Stimulated activated CD4-positive, alpha-beta T cell treated with anti-CD3 and anti-CD28 coated beads, Interleukin-2, amount 100 ng/mL, for 24 hours (primary cell): ENCODE measurements around the gene HPSE2.
"Not testable (repeated sequence)": the region's sequence is repeated elsewhere in the genome, so short reads cannot be mapped to it uniquely, and the experiment has no call there.

Experiments
- DNase-seq, 2 donors: peaks; one replicate each; pipeline ENCODE4 v3.0.0-alpha.2; 2020

The HPSE2 gene

DNA sequence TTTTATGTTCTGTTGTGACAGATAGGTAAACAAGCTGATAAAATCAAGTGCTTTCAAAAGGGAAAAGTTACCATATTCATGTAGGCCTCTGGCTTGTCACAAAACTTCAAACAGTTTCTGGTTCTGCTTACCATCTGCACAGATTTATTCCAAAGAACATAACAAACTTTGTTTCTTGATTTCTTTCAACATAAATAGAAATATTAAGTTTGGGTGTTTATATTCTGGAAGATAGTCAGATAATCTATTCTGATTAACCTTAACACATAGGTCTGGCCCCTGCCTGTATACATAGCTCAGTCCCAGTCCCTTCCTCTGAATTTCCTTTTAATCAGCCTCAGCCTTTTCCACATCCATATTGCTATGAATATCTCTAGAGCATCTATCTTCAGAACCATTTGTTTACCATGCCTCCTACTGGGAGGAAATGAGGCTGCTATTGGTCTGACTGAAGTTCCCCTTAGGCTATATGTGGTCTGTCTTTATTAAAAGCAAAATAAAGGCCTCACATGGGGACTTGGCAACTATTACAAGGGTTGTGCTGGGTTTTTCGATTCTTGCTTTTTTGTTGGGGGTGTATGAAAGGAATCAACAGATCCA lies 319.0 kb downstream of the HPSE2 start:
- no peak for DNase-seq

DNA sequence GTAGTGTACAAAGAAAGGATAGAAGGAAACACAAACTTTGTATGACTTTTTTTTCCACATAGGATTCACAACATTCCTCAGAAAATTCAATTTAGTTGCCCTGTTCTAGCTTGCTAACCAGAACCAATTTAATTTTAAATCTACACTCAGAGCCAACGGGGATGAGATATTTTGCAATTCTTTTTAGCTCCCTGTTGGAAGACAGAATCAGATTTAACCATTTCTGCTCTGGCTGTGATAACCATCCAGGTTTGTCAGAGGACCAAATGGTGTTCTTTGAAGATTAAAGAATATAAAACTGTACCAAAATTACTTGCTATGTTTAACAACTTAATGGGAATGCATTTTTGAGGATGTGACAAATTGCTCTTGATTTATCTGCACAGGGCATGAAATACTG lies 319.7 kb downstream of the HPSE2 start:
- DNase-seq, result no peak

DNA sequence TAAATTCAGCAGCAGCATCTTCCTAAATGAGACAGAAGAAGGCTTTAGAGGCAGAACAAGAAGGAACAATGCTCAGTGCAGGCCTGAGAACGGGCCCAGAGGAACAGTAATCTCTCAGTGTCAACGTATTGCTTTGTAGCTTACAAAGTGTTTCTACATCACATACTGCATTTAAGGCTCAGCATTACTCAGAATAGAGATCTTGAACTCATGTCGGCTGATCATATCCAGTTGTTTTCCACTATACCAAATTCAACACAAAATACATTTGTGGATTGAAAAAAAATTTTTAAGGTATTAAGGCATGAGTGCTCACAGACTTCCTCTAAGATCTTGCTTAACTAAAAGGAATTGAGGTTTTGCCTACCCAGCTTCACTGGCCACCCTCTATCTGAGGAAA lies 325.1 kb downstream of the HPSE2 start:
- DNase-seq, result no peak

DNA sequence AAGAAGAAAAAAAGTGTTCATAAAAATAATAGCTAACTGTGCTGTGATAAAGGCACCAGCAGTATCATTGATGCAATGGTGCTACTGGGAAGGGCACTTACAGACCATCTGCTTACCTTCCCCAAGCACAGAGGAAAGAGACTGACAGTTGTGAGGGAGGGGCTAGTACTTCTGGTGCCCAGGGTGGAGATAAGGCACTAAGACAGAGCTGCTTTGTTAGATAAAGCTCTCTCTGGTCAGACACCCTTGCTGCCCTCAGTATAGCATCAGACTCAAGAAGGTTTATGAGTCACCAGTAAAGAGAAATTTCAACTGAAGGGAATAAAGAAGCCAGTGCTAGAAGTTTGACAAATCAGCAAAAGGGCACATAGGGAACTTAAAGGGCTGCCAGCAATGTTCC lies 325.6 kb downstream of the HPSE2 start:
- no peak for DNase-seq

DNA sequence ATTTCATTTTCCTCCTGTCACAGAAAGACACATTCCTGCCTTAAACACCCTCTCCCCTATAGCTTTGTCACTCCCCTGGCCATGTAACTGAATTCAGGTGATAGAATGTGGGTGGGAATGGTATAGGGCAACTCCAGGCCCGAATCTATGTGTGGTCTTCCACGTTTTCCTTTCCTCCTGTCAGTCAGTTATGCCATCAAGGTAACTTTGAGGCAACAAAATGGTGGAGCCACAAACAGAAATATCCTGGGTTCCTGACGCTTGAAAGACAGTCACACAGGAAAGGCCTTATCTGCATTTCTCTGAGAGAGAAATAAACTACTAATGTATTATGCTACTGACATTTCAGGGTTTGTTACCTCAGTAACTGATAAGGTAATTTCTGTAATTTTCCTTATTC lies 326.8 kb downstream of the HPSE2 start:
- no peak for DNase-seq

DNA sequence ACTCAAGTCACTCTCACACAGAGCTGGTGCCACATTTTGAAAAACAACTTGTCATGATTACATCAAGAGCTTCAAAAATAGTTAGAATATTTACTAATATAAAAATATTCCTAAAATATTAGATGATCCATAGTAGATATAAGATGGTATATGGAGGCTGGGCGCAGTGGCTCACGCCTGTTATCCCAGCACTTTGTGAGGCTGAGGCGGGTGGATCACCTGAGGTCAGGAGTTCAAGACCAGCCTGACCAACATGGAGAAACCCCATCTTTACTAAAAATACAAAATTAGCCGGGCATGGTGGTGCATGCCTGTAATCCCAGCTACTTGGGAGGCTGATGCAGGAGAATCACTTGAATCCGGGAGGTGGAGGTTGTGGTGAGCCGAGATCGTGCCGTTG lies 327.4 kb downstream of the HPSE2 start:
- not testable (repeated sequence) for DNase-seq

DNA sequence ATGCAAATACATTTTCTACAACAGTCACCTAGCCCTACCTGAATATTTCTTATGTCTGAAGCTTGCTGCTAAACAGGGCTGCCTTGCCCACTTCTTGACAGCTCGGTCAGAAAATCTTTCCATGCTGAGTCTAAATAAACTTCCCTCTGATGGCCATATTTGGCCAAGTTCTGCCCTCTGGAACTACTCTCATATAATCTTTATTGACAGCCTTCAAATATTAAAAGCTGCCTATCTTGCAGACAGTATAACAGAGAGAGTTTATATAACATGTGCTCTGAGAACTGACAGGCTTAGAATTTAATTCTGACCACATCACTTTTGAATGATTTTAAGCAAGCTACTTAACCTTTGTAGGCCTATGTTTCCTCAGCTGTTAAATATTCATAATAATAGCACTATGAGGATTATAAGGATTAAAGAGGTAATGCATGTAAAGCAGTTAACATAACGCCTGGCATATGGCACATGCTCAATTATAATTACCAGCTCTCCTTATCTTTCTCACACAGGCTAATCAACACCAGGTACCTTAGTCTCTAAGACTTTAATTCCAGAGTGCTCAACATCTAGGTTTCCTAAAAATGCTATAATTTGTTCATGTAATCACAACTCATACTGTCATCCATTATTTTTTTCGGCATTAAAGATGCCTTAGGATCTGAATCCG lies 334.1 kb downstream of the HPSE2 start:
- DNase-seq, result no peak

DNA sequence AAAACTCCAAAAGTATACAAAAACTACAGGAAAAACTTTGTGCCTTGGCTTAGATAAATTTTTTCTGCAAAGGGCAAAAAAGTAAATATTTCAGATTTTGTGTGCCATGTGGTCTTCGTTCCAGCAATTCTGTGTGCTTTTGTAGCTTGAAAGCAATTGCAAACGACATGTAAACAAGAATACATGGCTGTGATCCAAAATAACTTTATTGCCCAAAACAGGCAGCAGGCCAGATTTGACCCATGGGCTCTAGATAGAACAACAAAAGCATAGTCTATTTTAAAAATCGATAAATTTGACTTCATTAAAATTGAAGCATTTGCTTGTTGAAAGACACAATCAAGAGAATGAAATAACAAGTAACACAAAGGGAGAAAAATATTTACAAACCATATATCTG lies 336.6 kb downstream of the HPSE2 start:
- no peak for DNase-seq

DNA sequence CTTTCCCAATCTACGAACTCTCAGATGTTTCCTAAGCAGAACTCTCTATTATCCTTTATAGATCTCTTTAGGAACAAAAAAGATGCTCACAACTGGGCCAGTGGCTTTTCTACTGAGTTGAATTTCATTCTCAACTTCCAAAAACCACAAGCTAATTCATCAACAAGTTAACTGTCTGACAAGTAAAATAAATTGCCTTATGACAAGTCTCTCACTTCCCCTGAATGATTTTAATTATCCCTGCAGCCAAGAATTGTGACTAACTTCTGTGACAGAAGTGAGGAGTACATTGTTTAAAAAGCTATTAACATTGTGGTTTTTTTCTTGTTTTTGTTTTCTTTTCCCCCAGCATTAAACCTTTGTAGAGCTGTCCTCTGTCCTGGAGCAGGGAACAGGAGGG lies 343.1 kb downstream of the HPSE2 start:
- DNase-seq, result no peak

DNA sequence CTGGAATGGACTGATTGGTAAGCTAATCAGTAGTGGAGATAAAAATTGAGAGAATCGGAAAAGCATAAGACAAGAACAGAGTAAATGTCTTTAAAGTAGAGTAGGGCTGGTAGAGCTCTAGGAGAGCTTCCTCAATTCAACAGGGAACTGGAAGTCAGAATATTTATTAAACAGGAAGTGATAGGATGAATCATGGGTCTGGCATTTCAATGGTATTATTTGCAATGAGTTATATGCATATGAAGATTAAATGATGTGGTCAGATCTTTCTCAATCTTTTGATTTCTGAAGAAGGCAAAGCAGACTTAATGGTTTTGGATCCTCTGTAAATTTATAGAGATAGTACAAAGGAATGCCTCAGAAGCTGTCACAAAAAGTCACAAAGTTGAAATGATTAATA lies 349.0 kb downstream of the HPSE2 start:
- DNase-seq, result no peak

DNA sequence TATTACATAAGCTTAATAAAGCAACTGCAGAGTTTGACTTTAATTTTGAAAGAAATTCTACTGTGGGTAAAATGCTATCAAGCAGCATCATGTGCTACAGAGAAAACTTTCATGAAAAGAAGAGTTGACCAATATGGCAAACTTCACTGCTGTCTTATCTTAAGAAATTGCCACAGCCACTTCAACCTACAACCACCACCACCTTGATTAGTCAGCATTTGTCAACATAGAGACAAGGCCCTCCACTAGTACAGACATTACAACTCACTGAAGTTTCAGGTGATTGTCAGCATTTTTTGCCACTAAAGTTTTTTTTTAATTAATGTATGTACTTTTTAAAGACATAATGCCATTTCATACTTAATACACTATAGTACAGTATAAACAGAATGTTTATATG lies 350.3 kb downstream of the HPSE2 start:
- no peak for DNase-seq

DNA sequence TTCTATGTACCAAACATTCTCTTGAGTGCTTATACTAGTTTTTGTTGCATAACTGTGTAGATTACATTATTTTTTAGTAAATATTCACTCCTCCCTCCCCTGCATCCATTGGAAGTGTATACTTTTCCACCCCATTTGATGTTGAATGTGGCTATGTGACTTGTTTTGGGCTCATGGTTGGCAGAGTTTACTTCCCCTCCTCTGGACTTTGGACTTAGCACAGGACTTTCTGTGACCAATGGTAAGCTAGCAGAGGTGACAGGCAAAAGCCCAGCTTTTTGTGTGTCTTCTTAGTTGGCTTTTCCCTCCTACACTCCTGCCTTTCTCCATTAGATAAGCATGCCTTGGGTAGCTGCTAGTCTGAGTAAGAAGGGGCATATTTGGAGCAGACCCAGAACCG lies 353.9 kb downstream of the HPSE2 start:
- DNase-seq, result no peak

DNA sequence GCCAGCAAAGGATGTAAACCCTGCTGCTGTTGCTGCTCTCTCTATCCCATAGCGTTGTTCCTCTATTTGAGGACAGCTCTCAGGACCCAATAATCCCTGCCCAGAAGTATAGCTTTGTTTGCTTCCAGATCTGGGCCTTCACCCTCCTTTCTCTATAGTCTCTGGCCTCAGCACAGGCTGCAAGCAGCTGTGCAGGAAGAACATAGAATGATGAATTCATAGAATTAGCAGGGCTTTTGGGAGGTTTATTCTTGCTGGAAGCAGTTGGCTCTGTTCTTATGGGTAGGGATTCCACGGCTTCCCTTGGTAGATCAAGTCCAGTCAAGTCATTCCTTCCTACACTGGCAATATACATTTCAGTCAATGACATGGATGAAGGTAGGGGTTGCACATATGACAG lies 354.7 kb downstream of the HPSE2 start:
- DNase-seq, result no peak

DNA sequence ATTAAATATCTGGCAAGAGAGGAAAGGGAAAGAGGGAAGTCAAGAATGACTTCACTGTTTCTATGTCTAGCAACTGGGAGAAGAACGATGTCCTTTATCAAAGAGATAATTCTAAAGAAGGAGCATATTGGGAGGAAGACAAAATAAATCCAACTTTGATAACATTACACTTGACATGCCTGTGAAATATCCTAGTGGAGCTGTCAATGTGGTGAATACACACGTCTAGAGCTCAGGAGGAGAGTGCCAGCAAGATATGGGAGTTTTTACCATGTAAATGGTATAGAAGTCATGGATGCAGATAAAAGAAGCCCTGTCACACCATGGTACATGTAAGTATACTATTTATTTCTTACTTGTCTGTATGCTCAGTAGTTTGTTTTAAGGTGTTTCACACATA lies 356.7 kb downstream of the HPSE2 start:
- DNase-seq, result no peak

DNA sequence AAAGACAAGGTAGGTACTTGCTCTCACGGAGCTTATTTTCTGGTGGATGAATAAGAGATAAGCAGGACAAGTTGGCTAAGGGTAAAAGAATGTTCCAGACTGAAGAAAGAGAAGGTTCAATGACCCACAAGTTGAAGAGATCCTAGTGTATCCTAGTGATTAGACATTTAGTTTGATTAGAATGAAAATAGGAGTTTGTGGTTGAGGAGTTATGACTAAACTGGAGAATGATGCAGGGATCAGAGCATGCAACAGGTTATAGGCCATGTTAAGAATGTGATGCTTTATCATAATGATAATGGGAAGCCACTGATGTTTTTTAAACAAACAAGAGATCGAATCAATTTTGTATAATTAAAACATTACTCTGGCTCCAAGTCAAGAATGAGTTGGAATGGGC lies 357.2 kb downstream of the HPSE2 start:
- DNase-seq, result no peak

DNA sequence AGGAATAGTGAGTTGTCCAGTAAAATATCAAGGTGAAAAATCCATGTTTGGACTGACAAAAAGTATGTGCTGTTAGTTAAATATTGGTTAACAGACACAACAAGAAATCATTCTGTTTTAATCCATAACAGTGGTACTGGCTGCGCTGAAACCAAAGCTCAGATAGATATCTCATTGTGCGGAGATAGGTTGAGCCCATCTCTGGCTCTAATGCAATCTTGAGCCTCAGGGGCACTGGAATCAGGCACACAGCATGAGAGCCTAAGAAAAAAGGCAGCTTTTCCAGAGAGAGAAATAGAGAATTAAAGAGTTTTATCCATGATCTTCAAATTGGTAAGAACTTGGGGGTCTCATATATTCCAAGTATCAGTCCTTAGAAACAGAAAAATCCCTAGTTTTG lies 373.7 kb downstream of the HPSE2 start:
- DNase-seq, result no peak

DNA sequence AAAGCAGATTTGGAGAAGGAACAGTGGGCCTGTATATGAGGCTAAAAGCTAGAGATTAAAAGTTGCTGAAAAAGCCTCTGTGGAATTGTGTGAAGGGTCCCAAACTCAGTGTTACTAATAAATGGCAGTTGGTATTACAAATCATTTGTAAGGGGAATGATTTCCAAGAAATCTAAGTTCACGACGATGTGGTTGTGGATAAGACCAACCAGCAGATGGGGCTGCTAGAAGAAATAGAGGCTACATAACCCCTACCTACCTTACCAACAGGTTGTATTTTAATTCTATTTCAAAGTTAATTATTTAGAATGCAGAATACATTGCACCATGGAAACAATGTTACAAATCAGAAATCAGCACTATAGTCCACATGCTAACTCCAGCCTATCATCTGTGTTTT lies 377.1 kb downstream of the HPSE2 start:
- DNase-seq, result no peak

DNA sequence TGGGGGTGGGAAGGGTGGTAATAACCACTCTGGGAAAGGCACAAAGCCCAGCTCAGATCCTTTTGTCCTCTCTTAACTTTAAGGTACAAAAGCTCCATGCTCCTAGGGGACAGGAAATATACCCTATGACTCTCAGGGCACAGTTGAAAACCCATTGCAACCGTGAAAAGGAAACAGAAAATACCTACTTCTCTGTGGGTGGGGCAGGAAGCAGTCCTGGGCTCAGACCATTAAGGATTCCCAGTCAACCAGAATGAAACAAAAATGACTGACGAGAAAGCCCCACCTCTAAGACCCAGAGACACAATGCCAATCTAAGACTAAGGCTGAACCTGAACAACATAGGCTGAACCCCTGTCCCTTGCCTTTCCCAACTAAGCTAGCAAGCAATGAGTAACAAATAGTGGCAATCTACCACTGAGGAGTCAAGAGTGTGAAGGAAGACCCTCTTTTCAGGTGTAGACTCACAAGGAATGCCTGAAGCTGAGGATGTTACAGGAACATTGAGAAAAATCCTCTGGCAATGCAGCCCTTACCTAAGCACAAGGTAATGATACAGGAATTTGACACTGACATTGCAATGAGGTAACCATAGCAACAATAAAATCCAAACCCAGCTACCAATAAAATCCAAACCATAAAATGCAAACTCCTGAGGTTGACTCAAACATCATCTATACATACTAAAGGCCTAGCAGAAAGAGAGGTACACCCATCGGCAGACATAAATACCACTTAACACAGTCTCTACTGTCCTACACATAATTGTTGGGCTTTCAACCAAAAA lies 380.1 kb downstream of the HPSE2 start:
- DNase-seq, result no peak

DNA sequence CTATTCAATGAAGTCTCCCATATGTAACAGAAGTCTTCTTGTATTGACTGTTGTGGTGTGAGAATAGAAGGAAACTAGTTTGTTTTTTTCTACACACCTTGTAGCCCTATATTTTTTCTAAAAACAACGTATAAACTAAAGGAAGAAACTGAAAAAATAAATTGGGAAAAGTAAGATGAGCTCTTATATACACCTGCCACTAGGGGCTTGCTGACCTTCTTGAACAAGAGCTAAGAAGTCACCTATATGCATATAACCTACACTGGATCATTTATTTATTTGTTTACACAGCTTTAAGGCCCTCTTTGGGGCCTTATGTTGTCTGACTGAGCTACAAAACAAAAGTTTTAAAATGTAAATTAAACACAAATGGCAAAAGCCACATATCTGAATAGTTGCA lies 383.0 kb downstream of the HPSE2 start:
- DNase-seq, result no peak

DNA sequence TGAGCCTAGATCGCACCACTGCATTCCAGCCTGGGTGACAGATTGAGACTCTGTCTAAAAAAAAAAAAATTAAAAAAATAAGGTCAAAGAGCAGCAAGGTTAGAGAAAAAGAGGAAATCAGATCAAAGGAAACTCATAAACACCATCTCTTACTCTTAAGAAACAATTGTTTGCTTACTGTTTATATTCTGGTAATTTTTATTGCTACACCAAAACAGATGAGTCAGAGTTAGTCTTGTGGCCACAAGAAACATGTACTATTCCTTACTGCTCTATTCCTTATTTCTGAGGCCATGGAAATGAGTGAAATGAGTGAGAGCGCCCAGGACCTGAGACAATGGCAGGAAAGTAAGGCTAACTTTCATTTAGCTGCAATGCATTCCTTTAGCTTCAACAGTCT lies 387.3 kb downstream of the HPSE2 start:
- DNase-seq, result no peak

DNA sequence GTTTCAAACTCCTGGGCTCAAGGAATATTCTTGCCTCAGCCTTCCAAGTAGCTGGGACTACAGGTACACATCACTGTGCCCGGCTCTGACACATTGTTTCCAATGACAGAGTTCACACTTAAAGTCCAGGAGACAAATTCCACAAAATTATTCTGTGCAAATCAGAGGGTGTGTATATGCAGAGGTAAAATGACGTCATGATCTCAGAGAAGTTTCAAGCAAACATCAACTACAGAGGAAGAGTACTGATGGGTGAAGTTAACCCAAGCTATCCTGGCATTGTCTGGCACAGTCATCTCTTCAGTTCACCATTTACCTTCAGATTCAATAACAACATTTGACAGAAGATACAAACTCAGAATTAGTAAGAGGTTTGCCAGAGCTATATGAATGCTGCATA lies 388.9 kb downstream of the HPSE2 start:
- DNase-seq, result no peak

DNA sequence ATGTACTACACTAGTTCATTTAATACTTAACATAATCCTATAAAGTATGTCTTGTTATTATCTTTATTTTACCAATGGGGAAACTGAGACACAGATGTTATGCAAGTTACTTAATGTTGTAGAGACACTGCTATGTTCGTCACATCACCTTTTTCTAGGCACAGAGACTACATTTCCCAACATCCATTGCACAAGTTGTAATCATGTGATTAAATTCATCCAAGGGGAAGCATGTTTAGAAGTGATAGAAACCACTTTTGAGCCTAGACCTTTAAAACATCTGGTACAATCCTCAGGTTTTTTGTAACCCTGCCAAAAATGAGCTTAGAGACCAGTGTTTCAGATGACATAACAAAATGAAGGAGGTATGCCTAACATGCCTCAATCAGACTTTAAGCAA lies 402.1 kb downstream of the HPSE2 start:
- DNase-seq, result no peak

DNA sequence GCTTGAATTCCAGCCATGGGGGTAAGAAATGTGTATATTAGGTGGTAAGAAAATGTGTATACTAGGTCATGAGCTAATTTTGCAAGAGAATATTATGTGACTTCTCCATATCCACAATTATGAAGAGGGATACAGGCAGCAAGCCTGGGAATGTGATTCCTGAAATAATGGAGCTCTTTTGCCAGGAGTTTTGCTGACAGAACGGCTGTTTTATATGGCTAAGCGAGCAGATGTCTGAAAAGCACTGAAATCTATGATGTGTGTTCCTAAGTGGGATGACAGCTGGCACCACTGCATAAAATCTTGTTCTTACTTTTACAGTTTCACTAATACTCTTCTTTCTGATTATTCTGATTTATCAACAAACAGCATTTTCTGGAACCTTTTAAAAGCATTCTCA lies 402.9 kb downstream of the HPSE2 start:
- no peak for DNase-seq

DNA sequence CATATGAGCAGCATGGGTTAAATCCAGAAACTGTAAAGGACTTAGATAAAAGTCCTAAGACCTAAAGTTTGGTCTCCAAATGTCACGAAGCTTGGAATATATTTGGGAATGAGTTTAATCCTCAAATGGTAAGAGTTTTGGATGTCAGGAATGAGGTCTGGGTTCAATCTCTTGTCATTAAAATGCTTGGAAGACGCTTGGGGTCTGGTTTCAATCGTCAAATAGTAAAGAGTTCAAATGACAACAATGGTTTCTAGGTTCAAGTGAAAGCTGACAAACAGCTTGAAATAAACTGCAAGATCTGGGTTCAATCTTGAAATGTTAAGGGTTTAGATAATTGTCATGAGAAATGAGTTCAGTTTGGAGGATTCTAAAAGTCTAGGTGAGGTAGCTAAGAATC lies 403.5 kb downstream of the HPSE2 start:
- DNase-seq, result no peak

DNA sequence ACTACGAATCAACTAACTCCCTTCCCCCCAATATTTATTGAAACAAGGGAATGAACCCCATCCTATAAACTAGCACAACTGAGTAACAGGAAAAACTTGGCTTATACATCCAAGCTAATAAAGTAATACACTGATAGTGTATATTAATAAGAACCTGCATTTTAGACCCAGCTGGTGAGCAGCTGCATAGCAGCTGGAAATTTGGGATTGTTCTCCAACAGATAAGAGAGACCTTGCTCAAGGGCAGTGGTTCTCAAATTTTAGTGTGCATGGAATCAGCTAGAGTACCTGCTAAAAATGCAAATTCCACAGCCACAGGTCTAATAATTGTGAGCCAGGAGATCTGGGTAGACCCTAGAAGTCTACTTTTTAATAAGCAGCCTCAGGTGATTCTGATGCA lies 404.3 kb downstream of the HPSE2 start:
- DNase-seq, result no peak
